Parathyroid adenoma (tissue), 2 donors: Measurements from ENCODE around the gene TUSC2.

Source experiments
- H2AFZ ChIP-seq: fragments of 300-600 bp; sonication (generic); one replicate; pipeline ENCODE4 v1.7.0; 2017; ENCODE audit warnings: antibody characterized with exemption, mild to moderate bottlenecking
- H3K27ac ChIP-seq: fragments of 300-600 bp; sonication (generic); one replicate; pipeline ENCODE4 v1.7.0; 2017
- H3K27me3 ChIP-seq: fragments of 300-600 bp; sonication (generic); one replicate; pipeline ENCODE4 v1.7.0; 2017; ENCODE audit warnings: low read length; ENCODE audit not compliant: control insufficient read depth, insufficient read depth
- H3K36me3 ChIP-seq: fragments of 300-600 bp; sonication (generic); one replicate; pipeline ENCODE4 v1.7.0; 2017; ENCODE audit warnings: low read length; ENCODE audit not compliant: control insufficient read depth, insufficient read depth
- H3K4me1 ChIP-seq: fragments of 300-600 bp; sonication (generic); one replicate; pipeline ENCODE4 v1.7.0; 2017; ENCODE audit warnings: control low read depth
- H3K4me2 ChIP-seq: fragments of 300-600 bp; sonication (generic); one replicate; pipeline ENCODE4 v1.7.0; 2017; ENCODE audit warnings: low read length
- H3K4me3 ChIP-seq: fragments of 300-600 bp; sonication (generic); one replicate; pipeline ENCODE4 v1.7.0; 2017; ENCODE audit warnings: low read depth, low read length
- H3K79me2 ChIP-seq: fragments of 300-600 bp; sonication (generic); one replicate; pipeline ENCODE4 v1.7.0; 2017; ENCODE audit warnings: control low read depth
- H3K9ac ChIP-seq: fragments of 300-600 bp; sonication (generic); one replicate; pipeline ENCODE4 v1.7.0; 2017; ENCODE audit warnings: mild to moderate bottlenecking
- H3K9me3 ChIP-seq: fragments of 300-600 bp; sonication (generic); one replicate; pipeline ENCODE4 v1.7.0; 2017; ENCODE audit warnings: low read length; ENCODE audit not compliant: control insufficient read depth
- TF ChIP-seq, protein P1 (sequence below): fragments of 300-600 bp; sonication (generic); IDR thresholded peaks from one replicate; pipeline ENCODE4 v1.7.0; 2017; ENCODE audit warnings: antibody characterized with exemption, mild to moderate bottlenecking
- donor health status: primary hyperparathyroidism.

The TUSC2 gene

GRCh38 chr3:50279255-50280016, 48.6 kb downstream of the TUSC2 start:
- Histone ChIP-seq H3K9ac (no peak overlapping the region), H2AFZ (no peak overlapping the region), H3K27ac (no peak overlapping the region), H3K4me2 (no peak overlapping the region), H3K9me3 (no peaks in the 10 kb centered on the region), H3K36me3 (no peaks in the 10 kb centered on the region), H3K27me3 (no peaks in the 10 kb centered on the region), H3K79me2 (no peaks in the 10 kb centered on the region), H3K4me1 (no peaks in the 10 kb centered on the region), H3K4me3 (no peak overlapping the region)
- TF ChIP-seq, protein P1, sequence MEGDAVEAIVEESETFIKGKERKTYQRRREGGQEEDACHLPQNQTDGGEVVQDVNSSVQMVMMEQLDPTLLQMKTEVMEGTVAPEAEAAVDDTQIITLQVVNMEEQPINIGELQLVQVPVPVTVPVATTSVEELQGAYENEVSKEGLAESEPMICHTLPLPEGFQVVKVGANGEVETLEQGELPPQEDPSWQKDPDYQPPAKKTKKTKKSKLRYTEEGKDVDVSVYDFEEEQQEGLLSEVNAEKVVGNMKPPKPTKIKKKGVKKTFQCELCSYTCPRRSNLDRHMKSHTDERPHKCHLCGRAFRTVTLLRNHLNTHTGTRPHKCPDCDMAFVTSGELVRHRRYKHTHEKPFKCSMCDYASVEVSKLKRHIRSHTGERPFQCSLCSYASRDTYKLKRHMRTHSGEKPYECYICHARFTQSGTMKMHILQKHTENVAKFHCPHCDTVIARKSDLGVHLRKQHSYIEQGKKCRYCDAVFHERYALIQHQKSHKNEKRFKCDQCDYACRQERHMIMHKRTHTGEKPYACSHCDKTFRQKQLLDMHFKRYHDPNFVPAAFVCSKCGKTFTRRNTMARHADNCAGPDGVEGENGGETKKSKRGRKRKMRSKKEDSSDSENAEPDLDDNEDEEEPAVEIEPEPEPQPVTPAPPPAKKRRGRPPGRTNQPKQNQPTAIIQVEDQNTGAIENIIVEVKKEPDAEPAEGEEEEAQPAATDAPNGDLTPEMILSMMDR, result no peak

GRCh38 chr3:50278880-50279224, 49.2 kb downstream of the TUSC2 start, which contains the start of gene LSMEM2:
Gene LSMEM2 (plus strand): TSS chr3:50279087. CDS start chr3:50279114, 27 bp downstream.
- Histone ChIP-seq H3K4me3 (no peak within 1 kb of the TSS), H3K9me3 (no peaks in the 10 kb centered on the region), H3K27ac (no peak within 1 kb of the TSS), H3K9ac (no peak within 1 kb of the TSS), H3K79me2 (peaks cover 2% of the 10 kb centered on the region), H3K36me3 (no peaks in the 10 kb centered on the region), H2AFZ (no peak within 1 kb of the TSS), H3K4me2 (no peak within 1 kb of the TSS), H3K4me1 (peaks cover 2% of the 10 kb centered on the region), H3K27me3 (no peaks in the 10 kb centered on the region)
- TF ChIP-seq, protein P1, result no peak

DNA sequence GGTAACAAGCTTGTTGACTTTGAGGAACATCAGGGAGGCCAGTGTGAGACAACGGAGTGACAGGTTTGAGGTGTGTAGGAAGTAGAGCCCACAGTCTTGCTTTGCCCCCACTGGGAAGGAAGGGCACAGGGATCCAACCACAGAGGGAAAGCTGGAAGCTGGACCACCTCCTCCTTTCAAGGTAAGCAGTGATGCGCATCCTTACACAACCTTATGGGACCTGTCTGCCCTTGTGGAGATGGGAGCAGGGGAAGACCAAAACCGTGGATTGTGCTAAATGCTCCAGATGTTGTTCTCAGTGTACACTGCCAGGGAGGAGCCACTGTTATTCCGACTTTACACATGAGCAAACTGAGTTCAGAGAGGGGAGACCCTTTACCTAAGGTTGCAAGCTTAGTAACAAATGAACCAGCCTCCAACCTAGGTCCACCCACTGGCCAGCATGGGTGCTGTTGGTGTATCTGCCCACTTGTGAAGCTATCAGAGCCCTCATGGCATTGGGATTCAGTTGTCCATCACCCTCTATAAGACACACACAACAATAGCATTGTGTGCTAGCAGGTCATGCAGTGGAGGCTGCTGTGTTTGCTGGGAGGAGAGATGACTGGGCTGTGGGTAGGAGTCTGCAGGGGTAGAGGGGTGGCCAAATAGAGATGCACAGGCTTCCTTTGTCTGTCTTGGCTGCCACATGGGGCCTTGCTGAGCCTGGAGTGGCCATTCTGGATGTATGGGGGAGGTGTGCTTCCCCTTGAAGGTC, 49.7 kb downstream of the TUSC2 start:
- no peak overlapping the region for H3K9ac ChIP-seq

GRCh38 chr3:50276762-50277101, 51.3 kb downstream of the TUSC2 start:
- TF ChIP-seq, protein P1, result no peak
- Histone ChIP-seq H3K9me3 (no peaks in the 10 kb centered on the region), H3K9ac (no peak overlapping the region), H3K27ac (no peak overlapping the region), H3K4me3 (no peak overlapping the region), H2AFZ (no peak overlapping the region), H3K36me3 (no peaks in the 10 kb centered on the region), H3K79me2 (peaks cover 3% of the 10 kb centered on the region), H3K4me2 (no peak overlapping the region), H3K27me3 (no peaks in the 10 kb centered on the region), H3K4me1 (peaks cover 18% of the 10 kb centered on the region)

More for the DNA sequence above, 49.7 kb downstream of the TUSC2 start:
- Histone ChIP-seq H2AFZ (no peak overlapping the region), H3K4me3 (no peak overlapping the region), H3K79me2 (peaks cover 3% of the 10 kb centered on the region), H3K27me3 (no peaks in the 10 kb centered on the region), H3K4me1 (peaks cover 4% of the 10 kb centered on the region), H3K9me3 (no peaks in the 10 kb centered on the region), H3K36me3 (no peaks in the 10 kb centered on the region), H3K4me2 (no peak overlapping the region), H3K27ac (no peak overlapping the region)
- TF ChIP-seq, protein P1, result no peak
